Parathyroid adenoma (tissue), 2 donors: ENCODE measurements around the gene GALNT18.

Source experiments
- H2AFZ ChIP-seq: fragments of 300-600 bp; sonication (generic); one replicate; pipeline ENCODE4 v1.7.0; 2017; ENCODE audit warnings: antibody characterized with exemption, mild to moderate bottlenecking
- H3K27ac ChIP-seq: fragments of 300-600 bp; sonication (generic); one replicate; pipeline ENCODE4 v1.7.0; 2017
- H3K27me3 ChIP-seq: fragments of 300-600 bp; sonication (generic); one replicate; pipeline ENCODE4 v1.7.0; 2017; ENCODE audit warnings: low read length; ENCODE audit not compliant: control insufficient read depth, insufficient read depth
- H3K36me3 ChIP-seq: fragments of 300-600 bp; sonication (generic); one replicate; pipeline ENCODE4 v1.7.0; 2017; ENCODE audit warnings: low read length; ENCODE audit not compliant: control insufficient read depth, insufficient read depth
- H3K4me1 ChIP-seq: fragments of 300-600 bp; sonication (generic); one replicate; pipeline ENCODE4 v1.7.0; 2017; ENCODE audit warnings: control low read depth
- H3K4me2 ChIP-seq: fragments of 300-600 bp; sonication (generic); one replicate; pipeline ENCODE4 v1.7.0; 2017; ENCODE audit warnings: low read length
- H3K4me3 ChIP-seq: fragments of 300-600 bp; sonication (generic); one replicate; pipeline ENCODE4 v1.7.0; 2017; ENCODE audit warnings: low read depth, low read length
- H3K79me2 ChIP-seq: fragments of 300-600 bp; sonication (generic); one replicate; pipeline ENCODE4 v1.7.0; 2017; ENCODE audit warnings: control low read depth
- H3K9ac ChIP-seq: fragments of 300-600 bp; sonication (generic); one replicate; pipeline ENCODE4 v1.7.0; 2017; ENCODE audit warnings: mild to moderate bottlenecking
- H3K9me3 ChIP-seq: fragments of 300-600 bp; sonication (generic); one replicate; pipeline ENCODE4 v1.7.0; 2017; ENCODE audit warnings: low read length; ENCODE audit not compliant: control insufficient read depth
- CTCF ChIP-seq: fragments of 300-600 bp; sonication (generic); IDR thresholded peaks from one replicate; pipeline ENCODE4 v1.7.0; 2017; ENCODE audit warnings: antibody characterized with exemption, mild to moderate bottlenecking
- donor health status: primary hyperparathyroidism.

The GALNT18 gene

GRCh38 chr11:11280826-11281225, 341.0 kb downstream of the GALNT18 start:
- H3K27ac ChIP-seq: no peak overlapping the region

GRCh38 chr11:11279956-11280689, 341.7 kb downstream of the GALNT18 start:
- Histone ChIP-seq H3K9ac (no peak overlapping the region), H3K9me3 (no peaks in the 10 kb centered on the region), H3K4me3 (no peak overlapping the region), H3K27me3 (no peaks in the 10 kb centered on the region), H2AFZ (no peak overlapping the region), H3K4me1 (no peaks in the 10 kb centered on the region), H3K4me2 (no peak overlapping the region), H3K79me2 (no peaks in the 10 kb centered on the region), H3K36me3 (no peaks in the 10 kb centered on the region), H3K27ac (no peak overlapping the region)
- no peak for TF ChIP-seq CTCF

More at GRCh38 chr11:11280826-11281225, 341.0 kb downstream of the GALNT18 start:
- no peaks in the 10 kb centered on the region for H3K4me1 ChIP-seq
- no peak overlapping the region for H3K4me3 ChIP-seq
- H3K27me3 ChIP-seq: no peaks in the 10 kb centered on the region
- H3K36me3 ChIP-seq: no peaks in the 10 kb centered on the region
- no peaks in the 10 kb centered on the region for H3K79me2 ChIP-seq
- H3K9ac ChIP-seq: no peak overlapping the region
- no peak for TF ChIP-seq CTCF
- H2AFZ ChIP-seq: no peak overlapping the region
- H3K9me3 ChIP-seq: no peaks in the 10 kb centered on the region
- H3K4me2 ChIP-seq: no peak overlapping the region

GRCh38 chr11:11272254-11272653, 349.6 kb downstream of the GALNT18 start:
- Histone ChIP-seq H3K27ac (no peak overlapping the region), H3K27me3 (no peaks in the 10 kb centered on the region), H3K4me2 (no peak overlapping the region), H3K4me1 (no peaks in the 10 kb centered on the region), H3K36me3 (no peaks in the 10 kb centered on the region), H3K4me3 (no peak overlapping the region), H2AFZ (no peak overlapping the region), H3K79me2 (no peaks in the 10 kb centered on the region), H3K9ac (no peak overlapping the region), H3K9me3 (no peaks in the 10 kb centered on the region)
- TF ChIP-seq CTCF: no peak

GRCh38 chr11:11270236-11270775, 351.5 kb downstream of the GALNT18 start:
- Histone ChIP-seq H3K36me3 (no peaks in the 10 kb centered on the region), H3K9me3 (no peaks in the 10 kb centered on the region), H2AFZ (no peak overlapping the region), H3K4me3 (no peak overlapping the region), H3K27ac (no peak overlapping the region), H3K4me1 (no peaks in the 10 kb centered on the region), H3K4me2 (no peak overlapping the region), H3K27me3 (no peaks in the 10 kb centered on the region), H3K79me2 (no peaks in the 10 kb centered on the region), H3K9ac (no peak overlapping the region)
- TF ChIP-seq CTCF: no peak

GRCh38 chr11:11268706-11269105, 353.1 kb downstream of the GALNT18 start:
- Histone ChIP-seq H3K79me2 (no peaks in the 10 kb centered on the region), H3K36me3 (no peaks in the 10 kb centered on the region)

More at GRCh38 chr11:11268706-11269105, 353.1 kb downstream of the GALNT18 start:
- no peak overlapping the region for H2AFZ ChIP-seq
- no peaks in the 10 kb centered on the region for H3K9me3 ChIP-seq
- no peaks in the 10 kb centered on the region for H3K4me1 ChIP-seq
- H3K27ac ChIP-seq: no peak overlapping the region
- H3K27me3 ChIP-seq: no peaks in the 10 kb centered on the region
- H3K4me2 ChIP-seq: no peak overlapping the region
- H3K9ac ChIP-seq: no peak overlapping the region
- TF ChIP-seq CTCF: no peak
- no peak overlapping the region for H3K4me3 ChIP-seq
